ENCODE results near the gene NCKAP5.
"Not testable (repeated sequence)": the region's sequence is repeated elsewhere in the genome, so short reads cannot be mapped to it uniquely, and the experiment has no call there.

NCKAP5 gene

DNA sequence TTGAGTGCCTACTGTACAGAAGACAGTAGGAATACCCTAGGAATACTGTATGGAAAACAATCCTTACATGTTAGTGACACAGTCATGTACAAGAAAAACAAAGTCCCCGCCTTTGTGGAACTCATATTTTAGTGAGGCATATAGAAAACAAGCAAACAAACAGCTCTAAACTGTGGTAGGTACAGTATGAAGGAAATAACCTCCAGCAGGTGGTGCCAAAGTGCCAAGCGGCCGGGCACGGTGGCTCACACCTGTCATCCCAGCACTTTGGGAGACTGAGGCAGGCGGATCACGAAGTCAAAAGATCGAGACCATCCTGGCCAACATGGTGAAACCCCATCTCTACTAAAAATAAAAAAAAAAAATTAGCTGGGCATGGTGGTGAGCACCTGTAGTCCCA lies 48.6 kb downstream of the NCKAP5 start:
- DNase-seq, result not testable (repeated sequence)

DNA sequence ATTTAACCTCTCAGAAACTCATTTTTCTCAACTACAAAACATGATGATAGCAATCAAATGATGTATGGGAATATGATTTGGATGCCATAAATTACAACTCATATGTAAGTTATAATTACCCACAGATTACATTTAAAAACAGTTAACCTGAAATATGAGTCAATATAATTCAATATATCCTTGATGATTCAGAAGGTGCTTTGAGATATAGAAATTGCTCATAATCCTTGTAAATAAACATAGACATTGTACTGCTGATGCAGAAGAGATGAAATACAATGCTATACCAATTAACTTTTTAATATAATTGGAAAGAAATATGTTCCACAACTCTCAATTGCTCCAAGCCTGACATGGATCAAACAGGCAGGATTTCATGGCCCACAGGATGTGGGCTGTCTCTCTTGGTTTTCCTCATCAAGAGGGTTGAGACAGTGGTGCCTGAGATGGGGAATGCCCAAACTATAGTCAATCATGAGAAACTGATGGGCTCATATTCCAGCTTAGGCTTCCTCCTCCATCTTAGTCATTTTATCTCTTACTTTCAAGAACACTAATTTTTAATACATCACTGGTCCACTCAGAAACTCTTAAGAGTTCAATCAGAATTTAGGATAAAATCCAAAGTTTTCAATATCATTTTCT lies 49.4 kb downstream of the NCKAP5 start:
- no peak for DNase-seq

DNA sequence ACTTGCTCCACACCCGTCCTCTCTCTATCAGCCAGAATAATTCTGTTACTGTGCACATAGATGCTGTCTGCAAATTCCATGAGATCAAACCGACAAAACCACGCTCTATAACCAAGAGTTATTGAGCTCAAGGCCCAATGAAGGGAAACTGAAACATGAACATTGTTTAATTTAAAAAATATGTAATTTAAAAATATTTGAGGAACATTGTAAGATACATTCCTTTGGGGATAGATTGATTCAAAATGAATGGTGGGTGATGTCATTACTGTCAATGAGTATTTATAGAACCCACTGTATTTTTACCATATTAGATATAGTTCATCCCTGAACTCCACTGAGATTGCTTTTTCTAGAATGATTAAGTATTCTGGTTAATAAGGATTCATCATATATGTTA lies 50.4 kb downstream of the NCKAP5 start:
- no peak for DNase-seq

DNA sequence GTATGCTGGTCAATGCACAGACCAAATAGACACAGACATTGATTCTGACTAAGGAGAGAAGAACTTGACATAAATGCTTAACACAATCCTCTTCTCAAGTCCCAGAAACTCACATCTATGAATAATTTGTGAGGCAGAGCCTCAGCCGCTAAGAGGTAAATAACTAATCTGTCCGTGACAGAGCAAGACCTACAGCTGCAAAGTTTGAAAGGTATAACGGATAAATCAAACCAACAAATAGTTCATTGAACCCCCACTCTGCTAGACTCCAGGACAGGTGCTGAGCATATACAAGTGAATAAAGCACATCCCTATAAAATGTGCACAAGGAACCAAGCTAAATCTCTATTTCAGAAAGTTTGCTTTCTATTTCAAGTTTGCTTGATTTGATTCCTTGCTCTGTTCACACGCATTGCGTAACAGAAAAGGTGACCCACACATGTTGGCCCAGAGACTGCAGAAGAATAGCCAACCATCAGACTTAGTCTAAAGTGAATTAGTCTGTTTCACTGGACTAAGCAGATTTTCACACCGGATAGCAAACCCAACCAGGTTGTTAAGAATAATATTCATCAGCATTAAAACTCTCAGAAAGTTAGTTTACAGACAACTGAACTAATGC lies 51.7 kb downstream of the NCKAP5 start:
- DNase-seq, result no peak

DNA sequence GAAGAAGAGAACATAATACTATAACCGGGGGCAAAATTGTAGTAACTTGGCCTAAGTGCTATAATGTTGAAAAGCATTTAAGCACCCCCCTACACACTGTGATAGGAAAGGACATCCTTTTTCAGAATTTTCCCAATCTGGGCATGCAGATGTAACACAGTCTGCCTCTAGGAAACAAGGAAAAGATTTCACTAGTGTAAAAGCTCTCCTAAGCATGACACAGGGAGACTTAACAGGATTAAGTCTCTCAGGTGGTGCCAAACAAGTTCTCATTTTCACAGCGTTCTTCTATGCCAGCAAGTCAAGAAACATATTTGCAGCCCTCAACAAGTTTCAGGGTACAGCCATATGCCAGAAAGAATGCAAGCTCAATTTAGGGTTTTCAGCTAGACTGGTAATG lies 53.0 kb downstream of the NCKAP5 start:
- DNase-seq, result no peak

DNA sequence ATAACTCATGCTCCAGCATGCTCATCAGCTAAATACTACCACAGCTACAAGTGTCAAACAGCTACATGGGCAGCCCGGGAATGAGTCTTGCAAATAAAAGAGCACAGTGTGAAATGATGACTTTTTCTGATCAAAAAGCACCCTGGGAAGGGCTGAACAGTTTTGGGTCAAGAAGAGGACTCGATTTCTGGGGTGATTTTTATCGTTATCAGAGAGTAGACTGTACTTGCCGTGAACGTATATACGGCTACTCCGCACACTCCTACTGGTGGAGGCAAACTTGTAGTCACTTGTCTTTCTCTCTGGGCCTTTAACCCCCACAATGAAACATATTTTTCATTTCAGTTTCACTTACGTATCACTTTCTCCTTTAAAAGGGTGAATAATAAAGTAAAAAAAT lies 54.4 kb downstream of the NCKAP5 start:
- no peak for DNase-seq

DNA sequence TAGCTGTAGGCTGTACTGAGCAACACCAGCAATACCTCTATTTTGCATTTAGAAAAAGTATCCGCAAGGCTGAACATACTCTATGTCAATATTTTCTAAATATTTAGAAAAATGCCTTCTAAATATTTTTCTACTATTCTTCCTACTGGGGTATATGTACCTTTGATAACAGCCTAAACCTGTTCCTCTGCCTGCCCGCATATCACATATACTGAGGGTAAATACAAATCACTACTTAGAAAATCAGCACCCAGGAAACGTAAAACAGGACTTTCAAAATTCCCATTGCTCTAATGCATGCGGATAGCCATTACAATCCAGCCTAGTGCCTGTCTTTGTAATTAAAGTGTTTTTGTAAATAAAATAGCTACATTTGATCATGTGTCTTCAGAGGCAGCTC lies 56.1 kb downstream of the NCKAP5 start:
- DNase-seq, result no peak

DNA sequence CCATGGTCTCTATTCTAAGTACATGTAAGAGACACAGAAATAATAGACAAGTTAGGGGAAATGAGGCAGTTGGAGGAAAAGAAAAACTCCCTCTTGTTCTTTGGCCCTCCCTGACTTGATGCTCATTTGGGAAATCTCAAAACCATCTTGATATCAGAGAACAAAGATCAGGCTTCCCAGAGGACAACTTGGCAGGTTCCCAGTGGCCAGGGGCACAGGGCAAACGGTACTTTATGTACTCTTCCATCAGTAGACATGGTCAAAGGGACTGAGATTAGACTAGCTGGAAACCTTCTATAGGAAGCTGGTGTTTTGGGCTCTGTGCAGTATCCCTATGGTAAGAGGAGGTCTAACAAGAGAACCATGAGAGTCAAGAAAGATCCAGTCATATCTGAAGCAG lies 56.6 kb downstream of the NCKAP5 start:
- no peak for DNase-seq

DNA sequence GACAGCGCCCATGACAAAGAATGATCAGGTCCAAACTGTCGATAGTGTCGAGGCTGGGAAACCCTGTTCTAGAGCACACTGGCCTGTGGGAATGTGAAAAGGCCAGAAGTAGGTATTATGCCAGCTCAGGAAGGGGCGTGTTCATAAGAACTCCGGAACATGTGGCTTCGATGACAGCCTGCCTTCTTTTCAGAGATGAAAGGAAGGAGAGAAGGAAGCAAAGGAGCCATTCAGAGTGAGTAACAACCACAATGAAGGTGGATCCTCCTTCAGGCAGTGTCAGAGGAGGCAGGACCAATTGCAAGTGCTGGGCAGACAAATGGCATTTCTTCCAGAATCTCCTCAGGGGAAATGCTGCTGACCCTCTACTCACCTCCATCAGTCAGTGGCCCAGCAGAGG lies 58.5 kb downstream of the NCKAP5 start:
- DNase-seq, result no peak

DNA sequence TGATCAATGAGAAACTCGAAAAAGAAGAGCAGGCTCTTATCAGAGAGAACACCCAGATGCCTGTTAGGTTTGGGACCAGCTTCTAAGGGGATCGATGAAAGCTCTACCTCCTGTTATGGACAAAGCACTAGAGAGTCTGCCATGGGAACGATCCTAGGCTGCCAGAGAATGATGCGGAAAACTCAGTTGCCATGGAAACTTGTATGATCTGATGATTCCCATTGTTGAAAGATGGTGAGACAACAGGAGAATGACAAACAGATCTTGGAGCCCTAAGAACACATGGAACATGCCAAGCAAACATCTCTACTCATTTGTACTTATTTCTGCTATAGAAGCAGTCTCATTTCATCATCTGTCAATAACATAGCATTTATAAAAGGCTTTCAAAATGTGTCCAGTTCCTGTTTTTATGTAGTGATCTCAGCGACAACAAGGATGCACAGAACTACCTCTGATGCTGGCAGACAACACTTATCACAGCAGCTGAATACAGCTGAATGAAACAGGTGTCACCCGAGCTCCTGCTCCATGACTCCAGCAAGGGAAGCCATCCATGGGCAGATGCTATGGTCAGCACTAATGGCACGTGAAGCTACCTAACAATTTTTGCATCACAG lies 59.6 kb downstream of the NCKAP5 start:
- DNase-seq, result no peak

DNA sequence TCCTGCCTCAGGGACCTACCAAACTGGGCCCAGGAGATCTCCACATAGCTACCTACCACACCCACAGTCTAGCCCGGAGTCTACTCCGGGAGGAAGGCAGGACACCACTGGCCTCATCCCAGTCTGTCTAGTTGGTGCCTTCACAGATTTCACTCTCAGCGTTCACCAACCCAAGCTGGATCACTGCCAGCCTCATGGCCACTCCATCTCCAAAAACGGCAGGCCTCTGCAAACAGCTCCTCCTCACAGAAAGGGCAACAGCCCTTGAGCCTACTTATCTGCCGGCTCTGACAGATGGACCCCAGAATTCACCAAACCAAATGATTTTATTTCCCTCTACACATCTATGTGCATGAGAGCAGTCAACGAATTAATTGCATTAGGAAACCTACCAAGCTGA lies 61.3 kb downstream of the NCKAP5 start:
- DNase-seq, result no peak

DNA sequence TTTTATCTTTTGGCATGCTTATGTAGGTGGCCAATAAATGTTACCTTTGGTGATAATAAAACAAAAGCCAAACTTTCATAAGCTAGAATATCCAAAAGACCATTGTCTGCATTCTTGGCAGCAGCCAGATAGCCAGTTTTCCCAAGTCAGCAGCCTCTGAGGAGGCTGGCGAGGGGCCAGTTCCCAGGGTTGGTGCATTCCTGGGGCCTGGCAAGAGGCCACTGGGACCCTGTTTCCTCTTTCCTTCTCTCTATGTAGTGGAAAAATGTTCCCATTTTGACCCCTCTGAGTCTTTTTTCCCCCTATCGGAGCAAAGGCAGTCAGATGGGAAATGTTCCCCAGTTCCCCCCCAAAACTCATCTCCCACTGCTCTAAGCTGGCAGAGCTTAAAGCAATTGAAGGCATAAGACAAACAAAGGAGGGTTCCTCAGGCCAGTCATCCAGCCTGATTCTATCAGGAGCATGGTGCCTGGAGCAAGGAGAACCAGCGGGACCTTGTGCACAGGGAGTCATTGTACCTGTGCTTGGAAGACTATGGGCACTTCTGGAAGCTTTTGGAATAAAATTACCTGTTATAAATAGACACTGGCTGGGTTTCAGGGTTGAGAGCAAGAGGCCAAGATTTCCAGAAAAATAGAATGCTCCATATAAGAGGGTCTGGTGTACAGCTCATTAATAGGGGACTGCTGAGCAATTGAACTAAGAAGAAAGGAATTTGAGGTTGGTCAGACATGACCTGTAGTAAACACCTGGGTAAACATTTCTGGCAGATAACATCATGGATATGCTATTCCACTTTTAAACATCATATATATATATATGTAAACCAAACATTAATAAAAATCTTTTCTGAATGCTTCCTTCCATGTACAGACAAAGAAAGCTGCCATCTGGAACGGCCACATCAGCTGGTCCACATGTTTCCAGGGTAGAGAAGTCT lies 63.4 kb downstream of the NCKAP5 start:
- no peak for DNase-seq

DNA sequence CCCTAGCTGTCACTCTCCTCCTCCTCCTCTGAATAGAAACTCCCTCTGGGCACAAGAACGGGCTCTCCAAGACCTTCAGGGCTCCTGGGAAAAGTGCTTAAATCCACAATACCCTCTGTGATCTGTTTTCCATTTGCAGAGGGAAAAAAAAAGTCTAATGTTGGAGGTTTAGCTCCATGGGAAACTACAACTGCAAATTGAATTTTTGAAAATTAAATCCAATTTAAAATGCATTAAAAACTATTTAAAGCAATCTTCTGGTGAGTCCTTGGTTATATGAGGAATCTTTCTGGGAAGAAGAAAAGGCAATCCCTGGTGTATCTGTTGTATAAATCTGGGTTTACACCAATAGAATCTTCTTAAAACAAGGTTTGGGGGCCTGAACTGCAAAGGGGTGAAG lies 64.3 kb downstream of the NCKAP5 start:
- no peak for DNase-seq

DNA sequence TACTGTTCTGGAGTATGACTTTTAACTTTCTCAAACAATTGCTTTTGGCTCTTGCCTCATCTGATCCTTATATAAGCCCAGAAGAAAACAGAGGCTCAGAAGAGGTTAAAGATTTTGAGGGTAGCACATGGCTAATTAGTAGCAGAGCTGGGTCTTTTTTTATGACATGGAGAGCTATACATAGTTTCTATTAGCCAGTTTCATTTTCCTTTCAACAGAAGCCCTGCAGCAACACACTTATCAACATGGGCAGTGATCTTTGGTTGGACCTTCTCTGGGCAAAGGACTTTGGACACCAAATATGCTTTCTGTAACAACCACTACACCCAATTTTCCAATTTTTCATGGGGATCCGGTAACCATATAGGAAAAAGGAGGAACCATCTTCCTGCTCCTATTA lies 64.9 kb downstream of the NCKAP5 start:
- DNase-seq, result no peak

DNA sequence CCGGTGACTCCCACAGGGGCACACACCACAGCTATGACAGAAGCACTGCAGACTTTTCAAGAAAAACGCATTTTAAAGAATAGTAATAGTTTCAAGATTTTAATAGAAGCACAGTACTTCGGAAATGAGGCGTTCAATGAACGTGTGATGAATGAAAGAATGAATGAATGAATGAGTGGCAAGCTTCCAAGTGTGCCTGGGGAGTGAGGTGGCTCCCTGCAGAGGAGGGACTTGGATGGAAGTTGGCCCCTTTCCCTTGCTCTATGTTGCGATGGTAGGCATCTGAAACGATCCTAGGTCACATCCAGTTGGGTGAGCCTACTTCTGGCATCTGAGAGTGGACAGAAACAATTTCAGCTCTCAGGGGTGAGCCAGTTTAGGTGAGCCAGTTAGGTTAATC lies 65.6 kb downstream of the NCKAP5 start:
- DNase-seq, result no peak

DNA sequence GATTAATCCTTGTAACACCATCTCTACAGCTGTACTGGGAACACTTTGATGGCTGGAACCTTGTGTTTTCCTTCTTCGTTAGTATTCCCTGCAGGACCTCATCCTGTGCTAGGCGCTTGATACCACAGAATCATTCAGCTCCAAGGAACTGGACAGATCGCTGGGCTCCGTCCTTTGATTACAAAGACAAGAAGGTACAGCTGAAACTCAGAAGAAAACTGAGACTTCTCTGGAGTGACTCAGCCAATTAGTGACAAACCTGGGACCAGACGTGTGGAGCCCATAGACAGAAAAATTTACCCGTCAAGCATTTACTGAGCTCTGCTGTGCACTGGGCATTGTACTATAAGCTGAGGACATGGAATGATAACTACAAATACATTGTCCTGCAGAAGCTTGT lies 67.3 kb downstream of the NCKAP5 start:
- DNase-seq, result no peak

DNA sequence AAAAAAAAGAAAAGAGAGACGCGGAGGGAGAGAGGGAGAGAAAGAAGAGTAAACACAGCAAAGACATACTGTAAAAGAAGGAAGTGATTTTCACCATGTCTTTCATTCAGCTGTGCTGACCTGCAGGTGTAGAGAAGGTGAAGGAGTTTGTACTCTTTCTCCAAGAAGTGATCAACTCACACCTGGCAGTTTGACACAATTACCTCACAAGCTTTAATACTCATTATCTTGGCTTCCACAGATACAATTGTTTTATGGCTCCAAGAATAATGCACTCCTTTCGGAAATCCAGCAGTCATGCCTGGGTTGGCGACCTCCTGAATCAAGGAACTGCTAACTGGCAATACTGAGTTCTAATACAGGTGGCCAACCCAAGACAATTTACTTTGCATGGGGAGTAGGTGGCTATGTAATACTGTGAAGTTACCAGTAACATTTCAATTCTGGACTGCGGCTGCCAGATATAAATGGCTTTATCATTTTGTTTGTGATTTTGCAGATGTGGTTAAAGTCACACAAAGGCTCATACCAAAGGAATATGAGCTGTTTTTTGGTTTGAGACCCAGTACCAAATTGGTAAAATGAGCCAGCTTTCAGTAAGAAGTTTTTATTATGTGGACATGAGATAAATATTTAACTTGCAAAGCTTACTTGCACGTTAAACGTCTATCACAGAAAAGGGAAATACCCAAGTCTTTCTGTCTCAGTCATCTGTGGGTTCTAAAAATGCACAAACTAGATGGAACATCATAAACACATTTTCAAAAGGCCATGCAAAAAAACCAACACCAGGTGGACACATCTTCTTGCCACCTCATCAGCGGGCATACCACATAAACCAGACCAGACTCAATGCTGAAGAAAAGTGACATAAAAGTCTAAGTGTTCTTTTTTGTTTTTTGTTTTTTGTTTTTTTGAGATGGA lies 69.3 kb downstream of the NCKAP5 start:
- DNase-seq, result no peak

DNA sequence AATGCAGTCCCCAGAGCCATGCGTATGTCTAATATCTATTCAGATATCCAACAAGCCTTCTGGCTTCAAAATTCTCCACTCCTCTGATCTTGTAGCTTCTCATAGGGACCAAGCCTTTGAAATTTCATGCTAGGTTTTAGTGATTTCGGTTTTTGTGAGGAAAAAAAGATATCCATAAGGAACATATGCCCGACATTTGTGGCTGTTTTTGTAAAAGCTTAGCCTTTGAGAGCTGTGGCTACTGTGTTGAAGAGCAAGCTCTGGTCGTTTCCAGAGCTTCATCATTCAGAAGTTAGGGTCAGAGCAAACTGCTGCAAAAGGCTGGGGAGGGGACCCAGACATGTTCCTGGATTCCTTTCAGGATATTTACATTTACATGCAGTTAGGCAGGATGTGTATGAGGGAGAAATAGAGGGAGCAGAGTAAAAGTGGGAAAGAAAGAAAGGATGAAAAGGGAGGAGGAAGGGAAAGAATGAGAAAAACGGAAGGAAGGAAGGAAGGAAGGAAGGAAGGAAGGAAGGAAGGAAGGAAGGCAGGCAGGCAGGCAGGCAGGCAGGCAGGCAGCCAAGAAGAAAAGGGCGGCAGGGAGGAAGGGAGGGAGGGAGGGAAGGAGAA lies 70.2 kb downstream of the NCKAP5 start:
- DNase-seq, result no peak

DNA sequence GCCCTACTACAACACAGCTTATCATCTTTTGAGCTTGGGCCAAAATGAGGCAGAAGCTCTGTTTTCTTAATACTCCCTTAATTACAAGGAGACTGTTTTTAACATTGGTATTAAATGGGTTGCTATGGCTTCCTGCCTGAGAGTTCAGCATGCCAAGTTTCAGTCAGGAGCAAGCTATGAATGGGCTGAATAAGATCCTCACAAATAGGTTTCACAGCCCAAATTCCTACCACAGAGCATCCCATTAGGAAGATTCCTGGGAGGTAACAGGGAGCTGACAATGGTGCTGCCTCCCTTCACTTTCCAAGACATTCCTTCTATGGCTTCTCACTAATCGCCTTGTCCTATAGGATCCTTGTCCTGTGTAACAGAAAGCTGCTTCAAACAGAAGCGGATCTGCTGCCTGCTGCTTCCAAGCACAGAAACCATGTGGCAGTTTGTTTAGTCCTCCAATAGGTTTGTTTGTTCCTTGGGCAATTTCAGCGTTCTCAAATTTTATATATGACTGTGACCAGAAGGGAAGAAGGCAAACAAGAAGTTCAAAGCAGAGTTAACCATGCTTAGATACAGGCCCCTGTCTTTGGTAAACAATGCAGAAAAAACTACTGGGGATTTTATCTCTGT lies 70.9 kb downstream of the NCKAP5 start:
- DNase-seq, result no peak

DNA sequence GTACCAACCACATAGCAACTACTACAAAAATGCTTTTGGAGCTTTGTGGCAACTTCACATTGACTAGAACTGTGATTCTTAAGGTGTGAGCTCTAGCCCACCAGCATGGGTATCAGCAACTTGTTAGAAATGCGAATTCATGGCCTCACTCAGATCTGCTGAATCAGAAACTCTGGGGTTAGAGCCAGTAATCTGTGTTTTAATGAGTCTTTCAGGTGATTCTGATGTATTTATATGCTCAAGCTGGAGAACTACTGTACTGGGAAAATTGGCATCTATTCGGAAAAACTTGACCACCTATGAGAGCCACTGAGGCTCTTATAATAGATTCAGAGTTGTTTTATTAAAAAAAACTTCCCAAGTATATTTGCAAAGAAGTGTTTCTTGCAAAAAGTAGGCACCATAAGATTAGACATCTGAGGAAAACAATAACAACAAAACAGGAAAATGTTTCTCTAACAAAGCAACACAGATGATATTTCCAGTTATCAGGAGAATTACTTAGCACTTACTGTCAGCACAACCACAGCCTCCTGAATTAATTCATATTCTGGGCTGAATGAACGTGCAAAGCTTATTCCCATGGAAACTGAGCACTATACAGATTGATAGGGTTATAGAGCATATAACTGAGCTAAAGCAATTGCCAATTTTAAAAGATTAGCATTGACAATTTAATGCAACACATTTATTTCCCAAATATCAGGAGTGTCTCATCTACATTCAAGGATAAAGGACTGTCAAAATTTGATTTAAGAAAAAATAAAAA lies 71.6 kb downstream of the NCKAP5 start:
- no peak for DNase-seq

DNA sequence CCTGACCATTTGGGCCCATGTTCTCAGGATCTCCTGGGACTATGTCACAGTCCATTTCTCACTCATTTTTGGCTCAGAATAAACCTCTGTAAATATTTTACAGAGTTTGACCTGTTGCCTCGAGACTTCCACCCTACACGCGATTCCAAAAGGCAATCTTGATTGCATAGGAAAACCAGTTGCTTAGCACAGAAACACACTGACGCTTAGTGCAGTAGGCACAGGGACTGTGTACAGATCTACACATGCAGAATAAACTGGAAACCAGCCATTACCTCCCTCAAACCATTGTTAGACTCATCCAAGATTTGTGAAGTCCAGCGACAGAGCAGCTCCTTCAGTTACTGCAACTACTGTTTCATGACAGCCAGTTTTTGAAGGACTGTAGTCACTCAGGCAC lies 73.0 kb downstream of the NCKAP5 start:
- no peak for DNase-seq

Data from activated CD4-positive, alpha-beta T cell treated with anti-CD3 and anti-CD28 coated beads for 48 hours (primary cell).